Transverse colon (tissue), 4 donors: Measurements from ENCODE around the gene KCND2. TPM values are rescaled to one million over a fixed set of nuclear protein-coding genes. Genes with fewer than 3 reads are reported as not detected.

Source experiments
- DNase-seq: peaks from one replicate; pipeline ENCODE4 v3.0.0-alpha.2; 2019
- H3K27ac ChIP-seq, 4 donors: fragments of 200-600 bp; sonication (generic); 2 replicates each; pipeline ENCODE4 v1.5.1; 2016 to 2018; ENCODE audit warnings: inconsistent platforms in 4 of 4
- H3K27me3 ChIP-seq: fragments of 200-600 bp; sonication (generic); 2 replicates; pipeline ENCODE4 v1.5.1; 2017; ENCODE audit warnings: inconsistent platforms
- H3K36me3 ChIP-seq, 4 donors: fragments of 200-600 bp; sonication (generic); 2 replicates each; pipeline ENCODE4 v1.5.1; 2017 to 2019; ENCODE audit warnings: inconsistent platforms in 4 of 4
- H3K4me1 ChIP-seq, 4 donors: fragments of 200-600 bp; sonication (generic); 2 replicates each; pipeline ENCODE4 v1.5.1; 2017 to 2020; ENCODE audit warnings: inconsistent platforms in 4 of 4
- H3K4me3 ChIP-seq, 4 donors: fragments of 200-600 bp; sonication (generic); 1 replicate in 1 of 4; 2 replicates in 3 of 4; pipeline versions ENCODE4 v1.5.1 to v1.6.1; 2017 to 2019; ENCODE audit warnings: inconsistent platforms in 4 of 4
- H3K9me3 ChIP-seq, 2 donors: fragments of 200-600 bp; sonication (generic); 2 replicates each; pipeline ENCODE4 v1.5.1; 2017 to 2019; ENCODE audit warnings: inconsistent platforms in 2 of 2
- EP300 ChIP-seq: sonication (generic); formaldehyde crosslinking; IDR thresholded peaks from one replicate; pipeline ENCODE4 v1.6.1; 2017; ENCODE audit warnings: antibody characterized with exemption, low read depth
- POLR2A ChIP-seq: fragments of 450-650 bp; IDR thresholded peaks from one replicate; pipeline ENCODE4 v1.6.1; 2016; ENCODE audit warnings: antibody characterized with exemption, mild to moderate bottlenecking, moderate library complexity
- POLR2AphosphoS5 ChIP-seq, 3 donors: sonication (generic); formaldehyde crosslinking; IDR thresholded peaks; one replicate each; pipeline ENCODE4 v1.6.1; 2016; ENCODE audit warnings: antibody characterized with exemption in 3 of 3
- WGBS, 2 donors: methylation state at CpG; one replicate each; pipeline ENCODE4 v1.1.5; 2018; ENCODE audit warnings: low coverage in 1 of 2; 5-methylcytosine and 5-hydroxymethylcytosine counted together
- in situ Hi-C, 4 donors: fragments of 200-750 bp; cut with MboI; loops; one replicate each; pipeline versions ENCODE4 v1.15.0 to v1.15.1; 2017; ENCODE audit warnings: low sequenced_read_pairs in 3 of 4, low pct_ligation_motif_present in 1 of 4, low pct_unique_long_range_greater_than_20kb in 1 of 4
- intact Hi-C: fragments of 100-400 bp; cut with DNase I; formaldehyde crosslinking; loops from one replicate; pipeline ENCODE4 v1.15.1; 2023; ENCODE audit warnings: low total_unique reads
- total RNA-seq, 4 donors: library from RNA; depleted of rRNA; stranded (reverse); fragments of >200 nt; gene quantifications; one replicate each; pipeline ENCODE4 v1.1.0, GENCODE V29; 2016
- TF ChIP-seq, protein P1 (sequence below), 5 experiments: fragments of 200-600 bp in 3 of 5; fragments of 450-650 bp in 2 of 5; sonication (generic) in 3 of 5; IDR thresholded peaks; 1 replicate in 2 of 5; 2 replicates in 3 of 5; pipeline ENCODE4 v1.5.1; 2016 to 2017; ENCODE audit warnings: antibody characterized with exemption in 5 of 5, inconsistent platforms in 3 of 5, mild to moderate bottlenecking in 2 of 5, moderate library complexity in 1 of 5

Gene KCND2
- total RNA-seq, 4 donors from 2014 or later, result 0.14 to 1.00 (median 0.32) TPM; not detected in 1

DNA sequence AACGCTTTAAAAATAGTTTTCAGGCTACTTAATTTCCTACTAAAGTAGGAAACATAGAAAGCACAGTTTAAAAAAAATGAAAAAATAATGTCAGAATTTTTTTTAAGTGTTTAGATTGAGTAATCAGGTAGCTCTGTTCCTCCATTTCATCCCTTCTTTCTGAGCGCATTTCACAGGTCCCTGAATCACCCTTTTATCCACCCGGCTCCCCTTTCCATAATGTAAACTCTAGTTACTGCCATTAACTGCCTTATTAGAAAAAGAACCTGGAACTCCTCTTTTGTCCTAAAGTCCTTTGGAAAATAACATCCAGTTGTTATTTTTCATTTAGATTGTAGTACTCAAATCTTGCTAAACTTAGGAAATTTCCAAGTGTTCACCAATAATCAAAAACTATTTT is 5.8 kb downstream of the KCND2 start:
- TF ChIP-seq EP300 (no peak), POLR2A (no peak), POLR2AphosphoS5 (IDR thresholded peaks at IDR 0.05) (no peak)
- TF ChIP-seq, protein P1, sequence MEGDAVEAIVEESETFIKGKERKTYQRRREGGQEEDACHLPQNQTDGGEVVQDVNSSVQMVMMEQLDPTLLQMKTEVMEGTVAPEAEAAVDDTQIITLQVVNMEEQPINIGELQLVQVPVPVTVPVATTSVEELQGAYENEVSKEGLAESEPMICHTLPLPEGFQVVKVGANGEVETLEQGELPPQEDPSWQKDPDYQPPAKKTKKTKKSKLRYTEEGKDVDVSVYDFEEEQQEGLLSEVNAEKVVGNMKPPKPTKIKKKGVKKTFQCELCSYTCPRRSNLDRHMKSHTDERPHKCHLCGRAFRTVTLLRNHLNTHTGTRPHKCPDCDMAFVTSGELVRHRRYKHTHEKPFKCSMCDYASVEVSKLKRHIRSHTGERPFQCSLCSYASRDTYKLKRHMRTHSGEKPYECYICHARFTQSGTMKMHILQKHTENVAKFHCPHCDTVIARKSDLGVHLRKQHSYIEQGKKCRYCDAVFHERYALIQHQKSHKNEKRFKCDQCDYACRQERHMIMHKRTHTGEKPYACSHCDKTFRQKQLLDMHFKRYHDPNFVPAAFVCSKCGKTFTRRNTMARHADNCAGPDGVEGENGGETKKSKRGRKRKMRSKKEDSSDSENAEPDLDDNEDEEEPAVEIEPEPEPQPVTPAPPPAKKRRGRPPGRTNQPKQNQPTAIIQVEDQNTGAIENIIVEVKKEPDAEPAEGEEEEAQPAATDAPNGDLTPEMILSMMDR (IDR thresholded peaks at IDR 0.05), result no peak
- Histone ChIP-seq H3K9me3 (no peaks in the 10 kb centered on the region), H3K27ac (no peak overlapping the region), H3K27me3 (peaks cover 5% of the 10 kb centered on the region), H3K4me1 (no peaks in the 10 kb centered on the region), H3K36me3 (no peaks in the 10 kb centered on the region), H3K4me3 (no peak overlapping the region)
- no peak for DNase-seq
- intact Hi-C loops (no loop called here), in situ Hi-C loops (no loop called here)
- whole genome bisulfite sequencing, 2 donors, result 73 to 76% methylated on average over 3 of the region's 3 CpGs

DNA sequence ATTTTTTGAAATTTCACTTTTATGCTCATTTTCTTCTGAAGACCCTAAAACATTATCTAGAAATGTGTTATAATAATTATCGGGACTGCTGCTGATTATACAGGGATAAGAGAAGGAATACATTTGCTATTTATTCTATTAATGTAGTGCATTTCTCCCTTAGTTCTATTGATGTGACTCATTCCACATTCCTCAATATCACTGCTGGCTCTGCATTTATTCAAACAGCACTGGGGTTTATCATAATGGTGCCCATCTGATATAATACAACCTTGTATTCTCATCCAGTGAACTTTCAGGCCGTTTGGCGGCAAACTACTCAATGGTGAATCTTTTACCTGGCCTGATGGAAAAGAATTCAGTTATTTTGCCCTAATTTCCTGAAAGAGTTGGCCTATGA is 7.8 kb downstream of the KCND2 start:
- 86 to 100% methylated on average over 3 of the region's 3 CpGs for WGBS, 2 donors
- Histone ChIP-seq H3K4me1 (no peaks in the 10 kb centered on the region), H3K9me3 (no peaks in the 10 kb centered on the region), H3K4me3 (no peak overlapping the region), H3K36me3 (no peaks in the 10 kb centered on the region), H3K27ac (no peak overlapping the region), H3K27me3 (no peaks in the 10 kb centered on the region)
- no peak for TF ChIP-seq POLR2A
- no peak for TF ChIP-seq POLR2AphosphoS5 (IDR thresholded peaks at IDR 0.05)
- no peak for TF ChIP-seq EP300
- TF ChIP-seq, protein P1 (IDR thresholded peaks at IDR 0.05), result no peak
- in situ Hi-C loops, result no loop called here
- intact Hi-C loops, result loop anchor here (5.0 kb wide), 1 partner anchor 728 kb away; no protein-coding TSS in a partner anchor
- DNase-seq, result no peak

DNA sequence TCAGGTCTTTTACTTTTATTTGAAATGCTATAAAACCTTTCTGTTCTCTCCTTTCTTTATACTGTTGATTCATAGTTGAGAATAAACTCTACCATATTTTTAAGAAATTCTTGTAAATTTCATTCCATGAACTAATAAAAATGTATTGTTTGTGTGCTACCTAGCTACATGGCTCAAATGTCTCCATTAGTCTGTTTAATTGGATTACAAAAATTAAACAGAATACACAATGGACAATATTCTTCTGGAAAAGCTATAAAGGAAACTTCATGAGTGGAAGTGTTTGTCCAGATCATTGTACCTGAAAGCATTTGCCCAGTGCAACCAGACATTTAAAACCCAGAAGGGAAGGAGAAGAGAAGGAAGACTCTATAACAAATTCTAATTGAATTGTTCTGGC is 20.1 kb downstream of the KCND2 start:
- intact Hi-C loops, result no loop called here
- no peaks in the 10 kb centered on the region for H3K9me3 ChIP-seq
- no peaks in the 10 kb centered on the region for H3K27me3 ChIP-seq
- no peaks in the 10 kb centered on the region for H3K4me1 ChIP-seq
- in situ Hi-C loops, result no loop called here
- no peaks in the 10 kb centered on the region for H3K36me3 ChIP-seq
- no peak overlapping the region for H3K4me3 ChIP-seq
- no peak overlapping the region for H3K27ac ChIP-seq
- TF ChIP-seq POLR2A, result no peak
- TF ChIP-seq, protein P1 (IDR thresholded peaks at IDR 0.05), result no peak
- no peak for TF ChIP-seq EP300
- TF ChIP-seq POLR2AphosphoS5 (IDR thresholded peaks at IDR 0.05), result no peak
- DNase-seq, result no peak

- no peaks in the 10 kb centered on the region for H3K36me3 ChIP-seq
- no peak overlapping the region for H3K4me3 ChIP-seq
- intact Hi-C loops, result no loop called here
- in situ Hi-C loops, result no loop called here
- H3K27me3 ChIP-seq, result no peaks in the 10 kb centered on the region
- TF ChIP-seq POLR2AphosphoS5 (IDR thresholded peaks at IDR 0.05) (no peak), EP300 (no peak), POLR2A (no peak)
- TF ChIP-seq, protein P1 (IDR thresholded peaks at IDR 0.05), result no peak
- H3K9me3 ChIP-seq, result no peaks in the 10 kb centered on the region
- no peaks in the 10 kb centered on the region for H3K4me1 ChIP-seq
- DNase-seq, result no peak
- no peak overlapping the region for H3K27ac ChIP-seq
- 88 to 100% methylated on average over 7 of the region's 7 CpGs for WGBS, 2 donors
Observed at GRCh38 chr7:120302190-120302589, 29.2 kb downstream of the KCND2 start.
